Measurements from ENCODE around the gene STUB1.

The STUB1 gene

GRCh38 chr16:679814-680624 lies at the start of gene STUB1:
TSS of gene STUB1 (plus strand) at chr16:680410. CDS start at chr16:680526, 116 bp downstream.
- DNase-seq, result peak; percentile 88

- no peak for DNase-seq
Measured at GRCh38 chr16:630815-631405, 49.3 kb upstream of the STUB1 start, which contains the start of gene WFIKKN1. TSS of gene WFIKKN1 (plus strand) at chr16:630985. CDS start at chr16:631254, 269 bp downstream.

GRCh38 chr16:631808-632358 lies 48.3 kb upstream of the STUB1 start:
- no peak for DNase-seq

GRCh38 chr16:632486-633335 lies 47.5 kb upstream of the STUB1 start:
- DNase-seq, result no peak

- no peak for DNase-seq
Measured at GRCh38 chr16:633336-634050, 46.7 kb upstream of the STUB1 start.

- DNase-seq, result no peak
Measured at GRCh38 chr16:634051-634670, 46.0 kb upstream of the STUB1 start.

- no peak for DNase-seq
Measured at GRCh38 chr16:634996-635395, 45.2 kb upstream of the STUB1 start.

GRCh38 chr16:635573-636205 lies 44.5 kb upstream of the STUB1 start:
- no peak for DNase-seq

GRCh38 chr16:636206-637080 lies 43.8 kb upstream of the STUB1 start, which contains the start of gene METTL26:
TSS of gene METTL26 (minus strand) at chr16:636305. CDS start at chr16:636290, 15 bp downstream.
- DNase-seq, result peak; percentile 93

- no peak for DNase-seq
Measured at GRCh38 chr16:637081-638018, 42.9 kb upstream of the STUB1 start.

- DNase-seq, result no peak
Measured at GRCh38 chr16:638034-638543, 42.1 kb upstream of the STUB1 start.

GRCh38 chr16:638836-639235 lies 41.4 kb upstream of the STUB1 start:
- DNase-seq, result no peak

- no peak for DNase-seq
Measured at GRCh38 chr16:640614-641013, 39.6 kb upstream of the STUB1 start.

GRCh38 chr16:641326-642188 lies 38.7 kb upstream of the STUB1 start, which contains the start of gene MCRIP2:
TSS of gene MCRIP2 (plus strand) at chr16:641828. CDS start at chr16:641992, 164 bp downstream.
- peak; percentile 26 for DNase-seq

GRCh38 chr16:642189-643049 lies 37.8 kb upstream of the STUB1 start:
- no peak for DNase-seq

GRCh38 chr16:643050-643368 lies 37.2 kb upstream of the STUB1 start:
- DNase-seq, result no peak

GRCh38 chr16:644556-644955 lies 35.7 kb upstream of the STUB1 start:
- no peak for DNase-seq
